ENCODE measurements around the gene VMAC.

The VMAC gene

GRCh38 chr19:5929179-5929578 is 24.5 kb downstream of the VMAC start:
- no peak for DNase-seq (ENCODE audit: low read depth in 2 of 2)

GRCh38 chr19:5929625-5930024 is 25.0 kb downstream of the VMAC start:
- no peak for DNase-seq (ENCODE audit: low read depth in 2 of 2)

GRCh38 chr19:5931251-5931650 is 26.6 kb downstream of the VMAC start:
- DNase-seq (ENCODE audit: low read depth in 2 of 2): no peak

- DNase-seq (ENCODE audit: low read depth in 2 of 2): no peak
These were observed 27.5 kb downstream of the VMAC start for GRCh38 chr19:5932146-5932545.

GRCh38 chr19:5932609-5933262 is 28.1 kb downstream of the VMAC start:
- no peak for DNase-seq (ENCODE audit: low read depth in 2 of 2)

- DNase-seq (ENCODE audit: low read depth in 2 of 2): no peak
These were observed 28.9 kb downstream of the VMAC start for GRCh38 chr19:5933391-5934068.

- no peak for DNase-seq (ENCODE audit: low read depth in 2 of 2)
These were observed 29.4 kb downstream of the VMAC start for GRCh38 chr19:5934069-5934401.

- no peak for DNase-seq (ENCODE audit: low read depth in 2 of 2)
These were observed 30.3 kb downstream of the VMAC start for GRCh38 chr19:5934774-5935472.

GRCh38 chr19:5935473-5936291 is 31.0 kb downstream of the VMAC start:
- DNase-seq (ENCODE audit: low read depth in 2 of 2): no peak

- DNase-seq (ENCODE audit: low read depth in 2 of 2): no peak
These were observed 31.6 kb downstream of the VMAC start for GRCh38 chr19:5936292-5936592.

GRCh38 chr19:5937550-5937949 is 32.9 kb downstream of the VMAC start:
- no peak for DNase-seq (ENCODE audit: low read depth in 2 of 2)

GRCh38 chr19:5940260-5941208 is 35.9 kb downstream of the VMAC start:
- DNase-seq (ENCODE audit: low read depth in 2 of 2): no peak

- no peak for DNase-seq (ENCODE audit: low read depth in 2 of 2)
These were observed 37.0 kb downstream of the VMAC start for GRCh38 chr19:5941673-5942072.

GRCh38 chr19:5943045-5943444 is 38.4 kb downstream of the VMAC start:
- DNase-seq (ENCODE audit: low read depth in 2 of 2): no peak

GRCh38 chr19:5943623-5944022 is 39.0 kb downstream of the VMAC start:
- DNase-seq (ENCODE audit: low read depth in 2 of 2): no peak

GRCh38 chr19:5947435-5947834 is 42.8 kb downstream of the VMAC start:
- DNase-seq (ENCODE audit: low read depth in 2 of 2): no peak

GRCh38 chr19:5948752-5949564 is 44.3 kb downstream of the VMAC start:
- DNase-seq (ENCODE audit: low read depth in 2 of 2): no peak

- no peak for DNase-seq (ENCODE audit: low read depth in 2 of 2)
These were observed 45.2 kb downstream of the VMAC start for GRCh38 chr19:5949792-5950305.

- DNase-seq (ENCODE audit: low read depth in 2 of 2): no peak
These were observed 46.1 kb downstream of the VMAC start for GRCh38 chr19:5950741-5951140.

- no peak for DNase-seq (ENCODE audit: low read depth in 2 of 2)
These were observed 46.7 kb downstream of the VMAC start for GRCh38 chr19:5951338-5951861.

All from activated CD8-positive, alpha-beta memory T cell treated with anti-CD3 and anti-CD28 coated beads for 4 hours (primary cell).